Neural cell (in vitro differentiated cells): Measurements from ENCODE around the gene PLPP1.

Experiments used
- RAD21 ChIP-seq: fragments of 450-650 bp; conservative IDR thresholded peaks from 2 replicates; pipeline ENCODE4 v1.6.1; 2014; ENCODE audit warnings: antibody characterized with exemption, mild to moderate bottlenecking, moderate library complexity
- TF ChIP-seq, protein P1 (sequence below): fragments of 450-650 bp; IDR thresholded peaks from 2 replicates; pipeline ENCODE4 v1.5.1; 2014; ENCODE audit warnings: antibody characterized with exemption, mild to moderate bottlenecking, moderate library complexity; ENCODE audit not compliant: poor library complexity, severe bottlenecking

DNA sequence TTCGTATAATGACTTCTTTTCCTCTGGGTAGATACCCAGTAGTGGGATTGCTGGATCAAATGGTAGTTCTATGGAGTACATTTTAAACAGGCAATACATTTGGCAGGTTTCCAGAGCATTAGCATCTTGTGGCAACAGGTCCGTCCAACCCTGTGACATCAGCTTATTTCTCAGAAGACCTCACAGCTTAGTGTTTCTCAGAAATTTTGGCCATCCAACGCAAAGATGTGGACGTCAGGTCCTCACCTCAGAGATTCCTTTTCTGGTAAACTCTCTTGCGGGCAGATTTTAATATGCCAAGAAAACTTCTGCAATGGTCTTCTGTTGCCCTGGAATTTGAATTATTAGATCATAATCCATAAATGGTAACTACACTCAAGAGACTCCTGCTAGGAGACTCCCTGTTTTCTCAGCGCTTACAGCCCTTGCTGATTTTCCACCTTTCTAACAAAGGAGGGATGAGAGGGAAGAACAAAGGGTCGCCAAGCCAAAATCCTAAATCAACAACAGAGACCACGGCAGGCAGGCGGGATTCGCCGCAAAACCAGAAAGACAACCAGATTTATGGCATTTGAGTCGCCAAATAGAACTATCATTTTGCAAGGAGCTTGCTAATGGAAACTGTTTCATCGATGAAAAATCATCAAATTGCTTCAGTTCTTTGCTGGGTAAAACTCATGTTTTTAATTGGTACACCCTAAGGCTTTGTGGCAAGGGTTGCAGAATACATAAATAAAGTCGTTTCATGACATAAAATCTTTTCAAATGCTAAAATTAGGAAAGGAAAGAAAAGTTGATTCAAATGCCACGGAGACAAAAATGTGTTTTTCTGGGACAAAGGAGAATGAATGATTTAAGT lies 34.1 kb upstream of the PLPP1 start:
- TF ChIP-seq, protein P1, sequence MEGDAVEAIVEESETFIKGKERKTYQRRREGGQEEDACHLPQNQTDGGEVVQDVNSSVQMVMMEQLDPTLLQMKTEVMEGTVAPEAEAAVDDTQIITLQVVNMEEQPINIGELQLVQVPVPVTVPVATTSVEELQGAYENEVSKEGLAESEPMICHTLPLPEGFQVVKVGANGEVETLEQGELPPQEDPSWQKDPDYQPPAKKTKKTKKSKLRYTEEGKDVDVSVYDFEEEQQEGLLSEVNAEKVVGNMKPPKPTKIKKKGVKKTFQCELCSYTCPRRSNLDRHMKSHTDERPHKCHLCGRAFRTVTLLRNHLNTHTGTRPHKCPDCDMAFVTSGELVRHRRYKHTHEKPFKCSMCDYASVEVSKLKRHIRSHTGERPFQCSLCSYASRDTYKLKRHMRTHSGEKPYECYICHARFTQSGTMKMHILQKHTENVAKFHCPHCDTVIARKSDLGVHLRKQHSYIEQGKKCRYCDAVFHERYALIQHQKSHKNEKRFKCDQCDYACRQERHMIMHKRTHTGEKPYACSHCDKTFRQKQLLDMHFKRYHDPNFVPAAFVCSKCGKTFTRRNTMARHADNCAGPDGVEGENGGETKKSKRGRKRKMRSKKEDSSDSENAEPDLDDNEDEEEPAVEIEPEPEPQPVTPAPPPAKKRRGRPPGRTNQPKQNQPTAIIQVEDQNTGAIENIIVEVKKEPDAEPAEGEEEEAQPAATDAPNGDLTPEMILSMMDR, result no peak
- TF ChIP-seq RAD21, result no peak
